ENCODE results near the gene PEF1.

GRCh38 chr1:31674626-31675025 lies 29.9 kb upstream of the PEF1 start:
- TF ChIP-seq CTCF (conservative IDR thresholded peaks at IDR 0.05; ENCODE audit: low read depth in 2 of 2) (no peak), REST (IDR thresholded peaks at IDR 0.05; ENCODE audit: unreplicated experiment) (no peak), EZH2 (IDR thresholded peaks at IDR 0.05; ENCODE audit: low read depth, unreplicated experiment) (no peak), CREB1 (CRISPR knock-in tag; IDR thresholded peaks at IDR 0.05; ENCODE audit: low read depth) (no peak), EZH2phosphoT487 (IDR thresholded peaks at IDR 0.05; ENCODE audit: unreplicated experiment) (no peak), ETS1 (IDR thresholded peaks at IDR 0.05) (no peak), POLR2AphosphoS5 (IDR thresholded peaks at IDR 0.05; ENCODE audit: low read depth) (no peak)

Measured in GM23338 (cell line).